Cerebellar cortex (tissue), 1 donor: Measurements from ENCODE around the gene ANKRD34A.

ENCODE experiments used
- DNase-seq: peaks from one replicate; pipeline ENCODE4 v3.0.0-alpha.2; 2015; ENCODE audit warnings: low spot score

The ANKRD34A gene

DNA sequence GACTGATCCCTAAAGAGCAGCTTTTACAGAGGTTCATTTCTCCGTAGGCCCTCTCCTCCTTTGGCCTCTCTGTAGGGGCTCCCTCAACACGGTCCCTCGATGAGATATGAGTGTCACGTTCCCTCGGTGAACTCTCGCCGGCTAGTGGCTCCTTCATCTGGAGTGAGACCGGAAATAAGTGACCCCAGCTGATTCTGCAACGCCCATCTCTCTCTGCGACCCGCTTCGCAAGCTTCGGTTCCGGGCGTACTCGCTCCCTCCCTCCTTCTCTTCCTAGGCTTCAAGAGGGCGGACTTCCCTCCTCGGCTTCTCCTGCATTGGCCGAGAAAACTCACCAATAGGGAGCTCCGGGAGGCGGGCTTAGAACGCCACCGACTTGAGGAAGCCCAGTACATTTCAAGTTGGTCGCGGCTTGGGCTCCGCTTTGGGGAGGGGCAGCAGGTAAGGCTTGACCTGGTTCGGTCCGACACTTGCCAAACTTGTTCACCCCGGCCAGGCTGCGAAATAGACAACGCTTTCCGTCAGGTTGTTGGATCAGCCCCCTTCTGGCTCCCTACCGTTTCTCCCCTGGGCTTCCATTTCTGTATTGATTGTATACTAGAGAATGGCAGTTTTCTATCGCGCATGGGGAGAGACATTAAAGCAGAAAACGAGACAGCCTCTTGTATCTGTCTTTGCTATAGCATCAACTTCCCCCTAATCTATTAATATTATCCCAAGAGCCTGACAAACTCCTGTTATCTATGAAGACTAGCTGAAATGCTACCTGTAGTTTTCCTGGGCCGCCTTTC lies at the start of gene ANKRD34A, which contains the start of gene POLR3GL:
TSS of gene ANKRD34A (minus strand) at position 248 of the 791 bp plus-strand sequence. CDS start 2,816 bp downstream, outside the sequence.
TSS of gene POLR3GL (plus strand) at position 363 of the 791 bp plus-strand sequence. CDS start 10,176 bp downstream, outside the sequence.
- DNase-seq: peak; percentile 99

DNA sequence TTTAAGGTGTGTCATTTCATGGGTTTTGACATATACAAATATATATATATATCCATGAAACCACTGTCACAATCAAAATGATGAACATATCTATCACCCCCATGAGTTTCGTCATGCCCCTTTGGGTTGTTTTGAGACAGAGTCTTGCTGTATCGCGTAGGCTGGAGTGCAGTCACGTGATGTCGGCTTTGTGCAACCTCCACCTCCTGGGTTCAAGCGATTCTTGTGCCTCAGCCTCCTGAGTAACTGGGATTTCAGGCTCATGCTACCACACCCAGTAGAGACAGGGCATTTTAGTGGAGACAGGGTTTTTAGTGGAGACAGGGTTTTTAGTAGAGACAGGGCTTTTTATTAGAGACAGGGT lies 49.2 kb upstream of the ANKRD34A start:
- no peak for DNase-seq

GRCh38 chr1:146012703-146013558 lies 48.6 kb upstream of the ANKRD34A start:
- DNase-seq: peak; percentile 75

DNA sequence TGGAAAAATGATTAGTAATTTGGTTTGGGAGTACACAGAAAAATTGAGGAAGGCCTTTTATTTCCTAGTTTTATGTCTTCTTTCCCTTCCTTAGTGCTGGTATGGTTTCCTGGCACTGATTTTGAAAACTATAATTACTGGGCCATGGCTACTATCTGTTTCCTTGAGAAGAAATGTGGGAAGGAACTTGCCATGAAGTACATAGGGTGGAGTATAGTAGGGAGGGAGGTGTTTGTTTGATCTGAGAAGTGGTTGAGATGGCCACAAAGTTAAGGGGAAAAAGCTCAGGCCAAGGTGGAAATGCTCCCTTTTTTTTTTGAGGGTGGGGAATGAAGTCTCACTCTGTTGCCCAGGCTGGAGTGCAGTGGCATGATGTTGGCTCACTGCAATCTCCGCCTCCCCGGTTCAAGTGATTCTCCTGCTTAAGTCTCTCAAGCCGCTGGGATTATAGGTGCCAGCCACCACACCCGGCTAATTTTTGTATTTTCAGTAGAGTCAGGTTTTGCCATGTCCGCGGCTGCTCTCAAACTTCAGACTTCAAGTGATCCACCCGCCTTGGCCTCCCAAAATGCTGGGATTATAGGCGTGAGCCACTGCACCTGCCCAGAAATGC lies 45.9 kb upstream of the ANKRD34A start:
- no peak for DNase-seq

DNA sequence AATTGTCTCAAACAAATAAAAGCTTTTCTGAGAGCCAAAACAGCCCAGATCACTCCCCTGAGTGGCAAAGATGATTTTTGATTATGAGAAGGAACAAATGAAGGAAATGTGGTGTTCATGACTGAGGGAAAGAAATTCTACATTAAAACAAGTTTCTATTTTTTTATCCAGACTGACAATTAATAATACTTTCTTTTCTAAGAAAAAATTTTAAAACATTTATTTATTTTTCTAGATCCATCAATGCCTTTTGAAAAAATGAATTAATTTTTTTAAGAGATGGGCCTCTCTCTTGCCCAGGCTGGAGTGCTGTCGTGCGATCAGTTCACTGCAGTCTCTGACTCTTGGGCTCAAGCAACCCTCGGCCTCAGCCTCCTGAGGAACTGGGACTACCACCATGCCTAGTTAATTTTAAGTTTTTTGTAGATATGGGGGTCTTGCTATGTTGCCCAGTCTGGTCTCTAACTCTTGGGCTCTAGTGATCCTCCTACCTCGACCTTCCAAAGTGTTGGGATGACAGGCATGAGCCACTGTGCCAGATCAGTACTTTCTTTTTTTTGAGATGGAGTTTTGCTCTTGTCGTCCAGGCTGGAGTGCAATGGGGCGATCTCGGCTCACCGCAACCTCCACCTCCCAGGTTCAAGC lies 43.2 kb upstream of the ANKRD34A start:
- no peak for DNase-seq

DNA sequence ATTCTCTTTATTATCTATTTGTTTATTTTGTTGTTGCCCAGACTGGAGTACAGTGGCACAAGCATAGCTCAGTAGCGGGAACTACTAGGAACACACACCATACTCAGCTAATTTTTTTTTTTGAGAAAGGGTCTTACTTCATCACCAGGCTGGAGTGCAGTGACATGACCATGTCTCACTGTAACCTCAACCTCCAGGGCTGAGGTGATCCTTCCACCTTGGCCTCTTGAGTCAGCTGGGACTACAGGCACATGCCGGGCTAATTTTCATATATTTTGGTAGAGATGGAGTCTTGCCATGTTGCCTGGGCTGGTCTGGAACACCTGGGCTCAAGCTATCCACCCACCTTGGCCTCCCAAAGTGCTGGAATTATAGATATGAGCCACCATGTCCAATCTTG lies 37.3 kb upstream of the ANKRD34A start:
- DNase-seq: no peak

DNA sequence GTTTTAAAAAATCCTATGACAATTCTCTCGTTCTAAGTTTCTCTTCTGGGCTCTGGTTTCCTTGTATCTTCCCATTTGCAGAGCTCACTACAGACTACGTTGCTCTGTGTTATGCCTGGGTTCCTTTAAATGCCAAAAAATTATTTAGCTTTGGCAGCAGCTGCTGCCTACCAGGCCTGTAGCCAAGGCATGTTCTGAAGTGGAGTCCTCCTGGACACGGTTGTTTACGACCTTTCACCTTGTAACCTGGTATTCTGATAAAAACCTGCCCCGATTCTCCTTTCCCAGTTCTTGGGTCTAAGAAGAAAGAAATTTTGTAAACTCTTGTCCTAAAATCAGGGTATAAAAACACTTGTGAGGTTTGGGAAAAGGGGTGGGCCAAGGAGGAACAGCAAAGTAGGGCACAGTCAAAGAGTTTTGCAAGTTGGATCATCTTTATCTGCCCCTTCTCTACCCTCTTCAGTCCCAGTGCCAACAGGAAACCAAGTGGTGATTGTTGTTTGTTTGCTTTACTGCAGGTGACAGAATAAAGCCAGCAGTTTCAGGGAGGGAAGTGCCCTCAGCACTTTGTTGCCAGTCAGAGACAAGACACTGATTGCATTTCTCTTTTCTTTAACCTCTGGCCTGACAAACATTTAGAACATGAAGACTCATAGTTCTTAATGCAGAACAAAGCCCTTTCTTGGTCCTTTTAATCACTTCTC lies 35.1 kb upstream of the ANKRD34A start:
- peak; percentile 82 for DNase-seq

GRCh38 chr1:145997718-145998023 lies 33.3 kb upstream of the ANKRD34A start:
- no peak for DNase-seq

GRCh38 chr1:145997016-145997717 lies 32.8 kb upstream of the ANKRD34A start:
- no peak for DNase-seq

DNA sequence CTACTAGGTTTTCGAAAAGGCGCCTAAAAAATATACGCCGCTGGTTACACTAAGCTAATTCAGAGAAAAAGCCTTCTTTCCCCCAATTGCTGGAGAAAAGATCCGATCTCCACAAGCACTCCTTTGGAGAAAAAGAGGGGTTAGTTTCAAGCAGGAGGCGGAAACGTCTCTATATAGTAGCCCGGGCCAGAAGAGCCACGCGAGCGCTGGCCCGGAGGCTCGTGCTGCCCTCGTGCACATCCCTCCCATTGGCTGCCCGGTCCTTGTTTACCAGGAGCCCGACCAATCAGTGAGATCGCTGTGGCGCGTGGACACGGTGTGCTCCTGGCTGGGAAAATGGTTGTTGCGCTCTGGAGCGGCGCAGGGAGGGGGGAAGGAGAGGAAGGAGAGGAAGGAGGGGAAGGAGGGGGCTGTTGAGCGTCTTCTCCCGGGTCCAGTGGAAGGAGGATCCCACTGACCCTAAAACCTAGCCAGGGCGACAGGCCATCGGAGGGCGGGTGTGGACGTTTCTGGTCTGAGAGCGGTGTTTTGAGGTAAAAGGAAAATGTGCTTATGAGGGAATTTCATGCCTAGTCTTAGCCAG lies 32.1 kb upstream of the ANKRD34A start, which contains the start of gene TXNIP:
TSS of gene TXNIP (minus strand) at position 147 of the 583 bp plus-strand sequence. CDS start 313 bp downstream, outside the sequence.
- DNase-seq: peak; percentile 99

DNA sequence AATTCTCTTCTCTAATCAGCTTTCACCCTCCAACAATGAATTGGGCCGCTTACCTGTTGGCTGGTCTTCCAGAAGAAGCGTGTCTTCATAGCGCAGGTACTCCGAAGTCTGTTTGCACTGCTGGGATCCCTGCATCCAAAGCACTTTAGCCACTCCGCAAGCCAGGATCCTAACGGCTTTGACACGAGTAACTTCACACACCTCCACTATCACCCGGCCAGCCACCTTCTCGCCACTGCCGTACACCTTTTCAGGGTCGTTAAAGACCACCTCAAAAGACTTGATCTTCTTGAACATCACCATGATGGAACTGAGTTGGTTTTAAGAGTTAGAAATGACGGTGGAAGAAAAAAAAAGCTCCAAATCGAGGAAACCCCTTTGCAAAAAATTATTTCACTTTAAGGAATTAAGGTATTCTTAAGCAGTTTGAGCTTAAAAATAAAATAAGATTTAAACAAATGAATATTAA lies 31.6 kb upstream of the ANKRD34A start:
- peak; percentile 66 for DNase-seq

DNA sequence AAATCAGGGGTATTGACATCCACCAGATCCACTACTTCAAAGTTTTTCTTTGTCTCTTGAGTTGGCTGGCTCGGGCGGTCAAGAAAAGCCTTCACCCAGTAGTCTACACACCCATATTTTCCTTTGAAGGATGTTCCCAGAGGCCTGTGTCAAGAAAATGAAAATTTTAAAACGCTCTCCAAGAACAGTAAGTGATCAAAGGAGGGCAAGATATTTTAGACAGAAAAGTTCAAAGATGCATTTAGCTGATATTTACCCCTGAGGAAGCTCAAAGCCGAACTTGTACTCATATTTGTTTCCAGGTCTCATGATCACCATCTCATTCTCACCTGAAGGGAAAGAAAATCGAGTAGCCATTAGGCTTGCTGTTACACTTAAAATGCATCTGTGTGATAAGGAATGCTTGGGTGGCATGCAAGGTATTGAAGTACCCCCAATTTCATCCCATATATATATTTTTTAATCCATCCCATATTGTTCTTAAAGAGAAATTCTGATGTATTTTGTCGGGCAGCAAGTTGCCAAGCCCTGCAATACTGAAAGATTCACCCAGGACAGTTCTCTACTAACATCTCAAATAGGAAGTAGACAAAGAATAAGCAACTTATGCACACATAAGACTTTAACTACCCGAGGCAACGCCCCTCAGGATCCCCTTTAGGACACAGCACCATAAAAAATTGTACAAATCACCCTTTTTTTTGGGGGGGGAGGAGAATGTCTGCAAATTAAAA lies 30.9 kb upstream of the ANKRD34A start:
- DNase-seq: peak; percentile 35

GRCh38 chr1:145994391-145995120 lies 30.2 kb upstream of the ANKRD34A start:
- DNase-seq: no peak

DNA sequence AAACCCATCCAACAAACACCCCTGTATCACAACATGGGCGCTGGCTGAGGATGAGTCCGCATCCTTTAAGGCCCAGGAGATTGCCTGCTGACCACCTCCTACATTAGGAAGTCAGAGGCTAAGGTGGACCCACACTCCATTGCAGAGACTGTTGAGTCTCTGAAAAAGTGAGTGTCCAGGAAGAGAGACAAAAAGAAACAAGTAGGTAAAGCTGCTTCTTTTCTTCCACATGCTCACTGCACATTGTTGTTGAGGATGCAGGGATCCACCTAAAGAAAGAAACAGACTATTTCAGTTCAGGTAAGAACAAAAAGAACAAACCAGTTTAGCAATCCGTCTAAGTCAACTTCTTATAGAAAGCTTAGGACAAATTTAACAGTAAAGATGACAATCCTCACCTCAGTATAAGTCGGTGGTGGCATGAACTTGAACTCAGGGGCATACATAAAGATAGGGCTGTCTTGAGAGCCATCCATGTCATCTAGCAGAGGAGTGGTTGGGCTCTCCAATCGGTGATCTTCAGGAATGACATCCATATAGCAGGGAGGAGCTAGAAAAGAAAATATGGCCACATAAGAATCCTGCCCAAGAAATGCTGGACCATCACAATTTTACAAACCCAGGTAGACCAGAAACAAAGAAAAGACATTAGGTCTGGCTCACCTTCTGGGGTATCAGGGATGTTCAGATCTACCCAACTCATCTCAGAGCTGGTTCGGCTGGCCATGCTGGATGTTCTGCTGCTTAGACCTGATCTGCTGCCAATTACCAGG lies 29.4 kb upstream of the ANKRD34A start:
- DNase-seq: no peak

DNA sequence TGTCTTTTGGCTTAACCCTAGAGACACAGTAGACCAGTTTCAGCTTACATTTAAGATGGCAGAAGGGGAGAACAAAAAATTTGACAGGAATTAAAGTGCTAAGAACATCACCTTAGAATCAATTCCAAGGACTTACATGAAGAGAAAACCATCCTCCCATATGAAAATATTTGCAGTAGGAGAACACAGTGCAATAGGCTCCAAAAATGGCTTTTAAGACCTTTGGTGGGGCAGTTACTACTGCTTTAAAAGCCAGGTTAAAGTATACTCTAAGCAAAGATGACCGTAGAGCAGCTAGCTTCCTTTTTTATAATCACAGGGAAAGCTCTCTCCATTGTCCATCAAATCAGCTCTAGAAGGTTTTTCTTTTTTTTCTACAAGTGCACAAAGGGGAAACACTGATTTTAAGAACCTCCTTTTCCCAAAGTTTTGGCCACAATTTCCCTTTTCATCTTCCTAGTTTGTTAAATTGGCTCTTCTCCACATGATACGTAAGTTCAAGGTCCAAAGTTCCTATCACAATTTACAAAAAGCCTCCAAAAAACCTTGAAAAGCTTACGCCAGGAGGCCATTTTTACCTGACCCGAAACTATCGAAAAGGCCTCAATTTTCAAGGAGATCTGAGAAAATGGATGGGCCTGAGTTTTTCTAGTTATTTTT lies 28.7 kb upstream of the ANKRD34A start:
- no peak for DNase-seq

DNA sequence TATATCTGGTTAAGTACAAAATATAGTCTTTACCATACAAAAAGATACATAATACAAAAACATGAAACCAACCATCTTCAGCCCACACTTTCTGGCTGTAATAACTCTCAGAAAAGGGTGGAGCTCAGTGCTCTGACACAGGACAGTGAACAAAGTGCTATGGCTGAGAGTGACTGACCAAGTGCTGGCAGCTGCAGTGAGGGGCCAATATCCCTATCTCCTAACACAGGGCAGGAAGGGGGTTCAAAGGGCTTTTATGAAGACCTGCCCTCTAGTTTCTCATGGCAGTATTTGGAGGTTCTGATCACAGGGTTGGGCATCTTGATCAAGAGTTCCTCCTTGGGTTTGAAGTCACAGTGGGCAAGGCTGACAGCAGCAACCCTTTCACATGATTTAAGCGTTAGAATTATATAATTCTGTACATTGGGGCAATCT lies 28.1 kb upstream of the ANKRD34A start:
- no peak for DNase-seq

DNA sequence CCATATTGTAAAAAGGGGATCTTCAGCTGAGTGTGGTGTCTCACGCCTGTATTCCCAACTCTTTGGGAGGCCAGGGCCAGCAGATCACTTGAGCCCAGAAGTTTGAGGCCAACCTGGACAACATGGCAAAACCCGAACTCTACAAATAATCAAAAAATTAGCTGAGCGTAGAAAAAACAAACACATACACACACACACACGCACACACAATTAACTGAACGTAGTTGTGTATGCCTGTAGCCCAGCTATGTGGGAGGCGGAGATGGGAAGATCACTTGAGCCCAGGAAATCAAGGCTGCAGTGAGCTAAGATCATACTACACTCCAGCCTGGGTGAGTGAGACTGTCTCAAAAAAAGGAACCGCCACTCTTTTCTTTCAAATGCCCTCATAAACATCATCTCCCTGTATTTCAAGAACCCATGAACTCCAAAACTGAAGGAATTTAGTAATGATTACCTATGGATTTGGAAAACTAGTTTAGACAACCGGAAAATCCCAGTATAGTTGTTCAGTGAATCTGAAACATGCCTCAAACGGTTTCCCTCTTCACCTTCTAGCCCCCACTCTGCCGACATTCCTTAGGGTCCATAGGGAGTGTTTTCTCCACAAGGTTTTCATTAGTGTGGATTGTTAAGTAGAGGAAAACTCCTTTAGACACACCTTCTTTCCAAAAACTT lies 27.5 kb upstream of the ANKRD34A start:
- DNase-seq: no peak
